Adrenal gland (tissue), 5 donors: ENCODE measurements around the gene HBP1.

ENCODE experiments used
- POLR2A ChIP-seq, 2 donors: fragments of 450-650 bp; IDR thresholded peaks; one replicate each; pipeline ENCODE4 v1.6.1; 2017; ENCODE audit warnings: antibody characterized with exemption in 2 of 2, mild to moderate bottlenecking in 2 of 2, moderate library complexity in 1 of 2
- TF ChIP-seq, protein P1 (sequence below), 6 experiments: fragments of 450-650 bp in 4 of 6; fragments of 200-600 bp in 2 of 6; sonication (generic) in 1 of 6; IDR thresholded peaks; 1 replicate in 5 of 6; 2 replicates in 1 of 6; pipeline versions ENCODE4 v1.5.1 to v1.8.0; 2016 to 2021; ENCODE audit warnings: antibody characterized with exemption in 6 of 6, mild to moderate bottlenecking in 2 of 6, moderate library complexity in 1 of 6
- donor health status: DM: no; HTN: no; CAD: no.

DNA sequence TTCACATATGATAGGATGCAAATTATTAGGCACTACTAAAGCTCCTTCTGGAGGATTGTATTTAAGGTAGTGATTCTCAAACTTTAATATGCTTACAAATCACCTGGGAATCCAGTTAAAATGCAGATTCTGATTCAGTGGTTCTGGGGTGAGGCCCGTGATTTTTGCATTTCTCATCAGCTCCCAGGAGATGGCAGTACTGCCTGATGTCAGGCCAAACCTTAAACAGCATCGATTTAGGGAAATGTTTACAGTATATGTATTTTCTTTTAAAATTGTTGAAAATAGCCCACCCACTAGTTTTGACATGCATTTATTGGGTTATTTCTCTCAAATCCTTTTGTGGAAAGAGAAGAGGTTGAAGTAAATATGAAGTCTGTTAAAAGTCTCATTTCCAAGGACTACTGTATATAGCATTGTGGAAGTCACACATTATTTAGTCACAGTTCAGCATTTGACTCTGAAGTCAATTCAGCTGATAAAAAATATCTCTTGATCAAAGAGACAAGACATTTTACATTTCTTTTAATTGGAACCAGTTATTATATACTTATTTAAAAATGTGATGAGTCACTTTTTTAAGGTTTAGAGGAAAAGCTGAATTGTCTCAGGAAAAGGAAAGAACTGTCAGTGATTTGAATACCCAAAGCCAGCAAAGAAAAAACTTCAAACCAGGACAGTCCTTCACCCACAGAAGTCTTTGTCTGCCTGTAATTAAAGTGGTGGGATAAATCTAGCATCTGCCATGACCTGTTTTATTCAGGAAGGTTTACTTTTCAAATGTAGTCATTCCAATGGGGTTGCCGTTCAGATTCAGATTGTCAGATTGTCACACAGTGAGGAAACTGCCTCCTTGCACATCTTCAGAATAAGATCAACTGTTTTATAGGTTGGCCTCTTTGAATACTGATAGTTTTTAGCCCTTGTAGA, 21.1 kb upstream of the HBP1 start:
- TF ChIP-seq, protein P1, sequence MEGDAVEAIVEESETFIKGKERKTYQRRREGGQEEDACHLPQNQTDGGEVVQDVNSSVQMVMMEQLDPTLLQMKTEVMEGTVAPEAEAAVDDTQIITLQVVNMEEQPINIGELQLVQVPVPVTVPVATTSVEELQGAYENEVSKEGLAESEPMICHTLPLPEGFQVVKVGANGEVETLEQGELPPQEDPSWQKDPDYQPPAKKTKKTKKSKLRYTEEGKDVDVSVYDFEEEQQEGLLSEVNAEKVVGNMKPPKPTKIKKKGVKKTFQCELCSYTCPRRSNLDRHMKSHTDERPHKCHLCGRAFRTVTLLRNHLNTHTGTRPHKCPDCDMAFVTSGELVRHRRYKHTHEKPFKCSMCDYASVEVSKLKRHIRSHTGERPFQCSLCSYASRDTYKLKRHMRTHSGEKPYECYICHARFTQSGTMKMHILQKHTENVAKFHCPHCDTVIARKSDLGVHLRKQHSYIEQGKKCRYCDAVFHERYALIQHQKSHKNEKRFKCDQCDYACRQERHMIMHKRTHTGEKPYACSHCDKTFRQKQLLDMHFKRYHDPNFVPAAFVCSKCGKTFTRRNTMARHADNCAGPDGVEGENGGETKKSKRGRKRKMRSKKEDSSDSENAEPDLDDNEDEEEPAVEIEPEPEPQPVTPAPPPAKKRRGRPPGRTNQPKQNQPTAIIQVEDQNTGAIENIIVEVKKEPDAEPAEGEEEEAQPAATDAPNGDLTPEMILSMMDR (IDR thresholded peaks at IDR 0.05), result peak; percentile 34 to 69 (median 56)
- TF ChIP-seq POLR2A (IDR thresholded peaks at IDR 0.05), result no peak
